DMS 273 (cell line): ENCODE measurements around the gene PLIN4.
"Not testable (repeated sequence)": the region's sequence is repeated elsewhere in the genome, so short reads cannot be mapped to it uniquely, and the experiment has no call there.

Experiments used
- DNase-seq: peaks from one replicate; lab custom pipeline; 2025; ENCODE audit not compliant: unreplicated experiment; lab: John Stamatoyannopoulos, UW

Gene PLIN4

DNA sequence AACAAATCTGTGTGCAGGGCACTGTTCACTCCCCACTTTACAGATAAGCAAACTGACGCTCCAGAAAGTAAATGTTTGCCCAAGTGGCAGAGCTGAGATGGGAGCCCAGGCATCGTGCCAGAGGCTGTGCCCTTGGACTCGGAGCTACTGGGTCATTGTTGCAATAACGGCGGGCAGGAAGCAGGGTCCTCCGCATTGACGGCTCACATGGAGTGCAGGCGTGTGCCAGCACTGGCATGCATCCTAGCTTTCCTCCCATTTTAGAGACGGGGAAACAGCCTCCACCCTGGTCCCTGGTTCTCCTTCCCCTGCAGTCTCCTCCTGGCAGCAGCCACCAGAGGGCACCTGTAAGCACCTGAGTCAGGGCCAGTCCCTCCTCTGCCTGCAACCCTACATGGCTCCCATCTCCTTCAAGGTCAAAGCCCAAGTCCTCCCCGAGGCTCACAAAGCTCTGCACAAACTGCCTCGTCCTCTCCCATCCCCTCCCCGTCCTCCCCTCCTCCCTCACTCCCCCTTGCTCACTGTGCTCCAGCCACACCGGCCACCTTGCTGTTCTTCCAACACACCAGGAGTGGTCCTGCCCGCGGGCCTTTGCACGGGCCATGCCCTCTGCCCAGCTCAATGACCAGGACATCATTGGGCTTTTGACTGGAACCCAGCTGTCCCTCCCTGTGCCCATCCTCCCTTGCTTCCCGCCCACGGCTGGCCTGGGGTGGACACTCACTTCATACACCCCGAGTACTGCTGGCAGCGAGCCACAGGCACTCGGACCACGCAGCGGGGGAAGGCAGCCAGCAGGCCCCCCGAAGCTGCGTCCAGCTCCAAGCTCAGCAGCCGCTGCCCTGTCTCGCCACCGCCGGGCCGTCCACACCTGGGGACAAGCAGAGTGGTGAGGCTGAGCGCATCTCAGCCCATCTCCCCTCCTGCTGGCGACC is 29.3 kb upstream of the PLIN4 start:
- peak; percentile 52 for DNase-seq

DNA sequence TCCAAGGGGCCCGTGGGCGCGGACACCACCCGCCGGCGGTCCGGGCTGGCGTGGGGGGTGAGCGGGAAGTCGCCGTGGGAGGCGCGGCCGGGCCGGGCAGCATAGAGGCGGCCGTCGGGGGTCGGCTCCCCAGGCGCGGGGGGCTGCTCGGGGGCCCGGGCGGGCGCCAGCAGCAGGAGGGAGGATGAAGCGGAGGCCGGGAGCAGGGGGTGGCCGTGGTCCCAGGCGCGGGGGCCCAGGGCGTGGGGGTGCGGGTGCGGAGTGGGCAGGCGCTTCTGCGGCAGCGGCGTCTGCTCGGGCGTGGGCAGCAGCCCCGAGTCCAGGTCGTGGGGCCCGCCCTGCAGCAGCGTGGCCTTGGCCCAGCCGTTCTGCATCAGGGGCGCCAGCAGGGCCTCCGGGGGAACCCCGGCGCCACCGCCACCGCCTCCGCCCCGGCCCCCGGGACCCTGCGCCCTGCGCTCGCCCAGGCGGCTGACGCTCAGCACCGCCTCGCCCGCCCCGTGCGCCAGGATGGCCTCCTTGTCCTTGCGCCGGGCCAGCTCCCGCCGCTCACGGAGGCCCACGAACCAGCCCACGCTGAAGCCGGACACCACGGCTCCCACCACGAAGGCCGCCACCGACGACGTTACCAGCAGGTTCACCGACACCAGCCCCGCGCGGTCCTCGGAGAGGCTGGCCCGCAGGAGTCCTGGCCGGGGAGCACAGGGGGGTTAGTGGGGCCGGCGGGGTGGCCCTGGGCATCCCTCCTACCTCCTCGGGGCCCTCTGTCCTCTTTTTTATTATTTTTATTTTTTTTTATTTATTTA is 25.8 kb upstream of the PLIN4 start:
- no peak for DNase-seq

DNA sequence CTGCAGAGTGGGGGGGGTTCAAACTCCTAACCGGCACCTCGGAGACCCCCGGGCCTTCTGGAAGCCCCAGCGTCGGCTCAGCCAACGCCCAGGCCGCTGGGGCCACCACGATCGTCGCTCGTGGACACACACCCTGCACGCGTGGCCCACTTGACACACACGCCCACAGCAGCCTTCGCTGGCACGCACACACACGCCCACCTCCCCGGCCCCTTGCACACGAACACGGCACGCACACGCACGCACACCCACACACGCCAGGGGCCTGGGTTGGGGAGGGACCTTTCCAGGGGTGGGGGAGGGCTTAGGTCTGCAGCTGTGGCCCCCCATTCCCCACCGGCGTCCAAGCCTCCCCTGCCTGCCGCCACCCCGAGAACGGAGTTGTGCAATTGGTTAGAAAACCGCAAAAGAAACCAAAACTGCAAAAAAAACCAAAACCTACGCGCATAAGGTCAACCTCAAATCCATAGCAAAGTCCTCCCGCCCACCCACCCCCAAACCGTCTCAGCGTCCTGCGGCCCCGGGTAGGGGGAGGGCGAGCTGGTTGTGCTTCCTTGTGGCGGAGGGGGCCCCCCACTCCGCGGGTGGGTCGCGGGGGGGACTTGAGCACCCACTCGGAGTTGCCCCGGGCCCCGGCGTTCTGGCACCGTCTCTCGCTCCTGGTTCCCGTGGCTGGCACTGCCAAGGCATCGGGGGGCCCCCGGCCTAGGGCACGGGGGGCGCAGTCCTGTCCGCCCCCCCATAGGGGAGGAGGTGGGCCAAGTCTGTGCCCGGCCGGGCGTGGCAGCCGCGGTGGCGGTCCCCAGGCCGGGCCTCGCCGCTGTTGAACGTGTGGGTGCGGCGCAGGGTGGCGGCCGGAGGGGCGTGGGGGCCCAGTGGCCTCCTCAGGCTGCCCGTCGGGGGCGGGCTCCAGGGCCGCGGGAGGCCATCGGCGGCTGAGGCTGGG is 24.9 kb upstream of the PLIN4 start:
- no peak for DNase-seq

DNA sequence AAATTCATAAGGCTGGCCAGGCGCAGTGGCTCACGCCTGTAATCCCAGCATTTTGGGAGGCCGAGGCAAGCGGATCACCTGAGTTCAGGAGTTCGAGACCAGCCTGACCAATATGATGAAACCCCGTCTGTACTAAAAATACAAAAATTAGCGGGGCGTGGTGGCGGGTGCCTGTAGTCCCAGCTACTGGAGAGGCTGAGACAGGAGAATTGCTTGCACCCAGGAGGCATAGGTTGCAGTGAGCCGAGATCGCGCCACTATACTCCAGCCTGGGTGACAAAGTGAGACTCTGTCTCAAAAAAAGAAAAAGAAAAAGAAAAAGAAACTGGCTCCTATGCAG is 23.5 kb upstream of the PLIN4 start:
- DNase-seq: not testable (repeated sequence)

DNA sequence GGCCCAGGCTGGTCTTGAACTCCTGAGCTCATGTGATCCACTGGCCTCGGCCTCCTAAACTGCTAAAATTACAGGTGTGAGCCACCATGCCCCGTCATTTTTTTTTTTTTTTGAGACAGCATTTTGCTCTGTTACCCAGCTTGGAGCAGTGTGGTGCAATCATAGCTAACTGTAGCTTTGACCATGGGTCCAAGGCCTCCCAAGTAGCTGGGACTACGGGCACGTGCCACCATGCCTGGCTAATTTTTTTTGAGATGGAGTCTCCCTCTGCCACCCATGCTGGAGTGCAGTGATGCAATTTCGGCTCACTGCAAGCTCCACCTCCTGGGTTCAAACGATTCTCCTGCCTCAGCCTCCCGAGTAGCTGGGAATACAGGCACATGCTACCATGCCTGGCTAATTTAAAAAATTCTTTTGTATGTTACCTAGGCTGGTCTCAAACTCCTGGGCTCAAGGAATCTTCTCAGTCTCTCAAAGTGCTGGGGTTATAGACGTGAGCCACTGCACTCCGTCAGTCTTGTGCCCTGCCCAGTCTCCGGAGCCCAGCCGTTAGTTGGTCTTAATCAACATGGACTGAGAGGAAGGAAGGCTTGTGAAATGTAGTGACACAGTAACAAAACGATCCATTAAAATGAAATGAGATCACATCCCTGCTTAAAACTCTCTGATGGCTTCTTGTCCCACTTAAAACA is 23.0 kb upstream of the PLIN4 start:
- DNase-seq: no peak

DNA sequence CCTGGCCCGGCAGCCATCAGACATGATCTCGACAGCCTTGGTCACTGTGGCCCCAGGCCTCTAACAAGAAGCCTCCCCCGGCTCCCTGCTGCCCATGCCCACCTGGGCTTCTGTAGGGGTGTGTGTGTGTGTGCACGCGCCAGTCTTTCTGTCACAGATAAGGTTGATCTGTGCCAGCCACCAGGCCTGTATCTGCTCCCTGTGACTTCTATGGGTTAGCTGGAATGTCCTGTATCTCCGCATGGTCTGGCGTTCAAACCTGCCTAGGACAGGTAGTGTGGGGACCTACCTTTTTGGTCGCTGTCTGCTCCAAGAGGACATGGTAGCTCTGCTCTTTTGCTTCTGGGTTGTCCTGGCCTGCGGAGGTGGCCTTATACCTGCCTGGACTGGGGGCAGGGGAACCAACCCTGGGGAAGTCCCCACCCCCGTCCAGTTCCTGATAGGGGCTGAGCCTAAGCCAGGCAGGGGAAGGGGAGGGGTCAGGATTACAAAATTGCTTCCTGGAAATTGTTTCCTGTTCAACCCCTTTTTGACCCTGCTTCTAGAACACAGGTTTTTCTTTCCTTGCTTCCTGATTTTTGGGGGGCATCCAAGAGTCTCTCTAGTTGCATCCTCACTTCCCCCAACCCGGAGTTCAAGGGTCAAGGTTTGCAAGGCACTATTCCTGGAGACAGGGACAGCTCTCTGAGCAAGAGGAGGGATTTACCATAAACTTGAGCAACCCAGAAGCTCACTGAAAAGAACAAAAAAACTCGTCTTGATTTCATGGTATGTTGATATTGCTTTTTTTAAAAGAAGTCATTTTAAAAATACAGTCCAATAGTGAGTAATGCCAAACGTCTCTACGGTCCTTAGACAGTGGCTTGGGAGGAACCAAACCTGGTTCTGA is 21.7 kb upstream of the PLIN4 start, which contains the start of gene LRG1:
LRG1 (minus strand) TSS at position 344 of the 889 bp plus-strand sequence; CDS start at position 321, 23 bp downstream.
- no peak for DNase-seq

DNA sequence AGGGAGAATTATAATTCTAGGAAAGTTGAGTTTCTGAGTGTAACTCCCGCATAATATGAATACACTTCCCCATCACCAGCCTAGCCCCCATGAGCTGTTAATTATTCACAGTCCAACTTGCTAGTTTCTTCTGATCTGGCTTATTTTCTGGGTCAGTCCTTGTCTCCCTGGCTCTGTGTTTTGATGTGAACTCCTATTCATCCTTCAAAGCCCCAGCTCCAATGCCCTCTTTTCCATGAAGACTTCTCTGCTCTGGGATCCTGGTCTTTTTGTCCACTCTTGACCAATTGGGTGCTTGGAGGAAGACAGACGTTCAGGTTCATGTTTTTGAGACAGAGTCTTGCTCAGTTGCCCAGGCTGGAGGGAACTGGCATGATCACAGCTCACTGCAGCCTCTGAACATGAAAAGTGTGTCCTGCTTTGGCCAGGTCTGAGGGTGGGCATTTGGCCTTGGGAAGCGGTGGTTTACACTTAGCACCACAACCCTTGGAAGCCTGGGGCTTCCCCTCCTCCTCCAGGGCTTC is 20.9 kb upstream of the PLIN4 start:
- no peak for DNase-seq

DNA sequence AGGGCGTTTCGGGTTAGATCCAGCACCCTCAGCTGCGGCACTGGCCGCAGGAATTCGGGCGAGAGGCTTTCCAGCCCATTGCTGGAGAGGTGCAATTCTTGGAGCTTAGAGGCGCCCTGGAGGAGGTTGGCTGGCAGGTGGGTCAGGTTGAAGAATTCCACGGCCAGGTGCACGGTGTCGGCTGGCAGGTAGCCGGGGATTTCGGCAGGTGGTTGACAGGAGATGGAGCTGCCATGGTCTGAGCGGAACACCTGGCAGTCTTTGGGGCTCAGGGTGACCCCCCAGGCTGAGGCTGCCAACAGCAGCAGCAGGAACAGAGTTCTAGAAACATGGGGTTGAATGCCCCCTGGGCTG is 20.3 kb upstream of the PLIN4 start:
- DNase-seq: no peak

DNA sequence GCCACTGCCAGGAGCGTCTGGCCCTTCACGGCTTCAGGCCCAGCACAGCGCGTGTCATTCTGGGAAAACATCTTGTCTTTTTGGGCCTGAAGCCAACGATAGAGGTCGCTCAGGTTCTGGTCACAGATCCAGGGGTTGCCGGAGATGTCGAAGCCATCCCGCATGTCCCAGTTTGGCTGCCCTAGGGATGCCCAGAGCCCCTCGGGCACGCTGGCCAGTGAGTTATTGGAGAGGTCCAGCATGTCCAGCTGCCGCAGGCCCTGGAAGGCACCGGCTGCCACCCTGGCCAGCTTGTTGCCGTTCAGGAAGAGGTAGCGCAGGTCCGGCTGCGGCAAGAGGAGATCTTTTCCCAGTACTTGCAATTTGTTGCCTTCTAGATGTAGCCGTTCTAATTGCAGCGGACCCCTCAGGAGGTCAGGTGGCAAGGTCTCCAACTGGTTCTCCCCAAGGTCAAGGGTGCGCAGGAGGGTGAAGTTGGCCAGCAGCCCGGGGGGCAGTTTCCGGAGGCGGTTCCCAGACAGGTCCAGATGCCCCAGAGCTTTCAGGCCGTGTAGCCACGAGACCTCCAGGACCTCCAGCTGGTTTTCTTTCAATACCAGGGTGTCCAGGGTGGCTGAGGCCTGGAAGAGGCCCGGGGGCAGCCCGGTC is 19.8 kb upstream of the PLIN4 start:
- peak; percentile 70 for DNase-seq

DNA sequence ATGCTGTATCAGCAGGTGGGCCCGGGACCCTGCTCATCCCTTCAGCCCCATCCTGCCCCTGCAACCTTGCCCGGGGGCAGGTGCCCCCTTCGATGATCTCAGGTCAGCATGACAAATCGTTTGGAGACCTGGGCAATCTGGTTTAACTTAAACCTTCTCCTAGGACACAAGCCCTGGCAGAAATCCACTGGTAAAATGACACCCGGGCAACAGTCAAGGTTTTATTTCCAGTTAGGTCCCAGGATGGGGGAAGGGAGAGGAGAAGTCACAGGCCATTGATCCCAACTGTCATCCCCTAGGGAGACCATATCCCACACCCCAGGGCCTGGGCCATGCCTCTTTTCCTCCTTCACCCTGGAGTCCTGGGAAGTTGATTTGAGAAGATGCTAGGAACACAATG is 18.5 kb upstream of the PLIN4 start:
- peak; percentile 38 for DNase-seq

DNA sequence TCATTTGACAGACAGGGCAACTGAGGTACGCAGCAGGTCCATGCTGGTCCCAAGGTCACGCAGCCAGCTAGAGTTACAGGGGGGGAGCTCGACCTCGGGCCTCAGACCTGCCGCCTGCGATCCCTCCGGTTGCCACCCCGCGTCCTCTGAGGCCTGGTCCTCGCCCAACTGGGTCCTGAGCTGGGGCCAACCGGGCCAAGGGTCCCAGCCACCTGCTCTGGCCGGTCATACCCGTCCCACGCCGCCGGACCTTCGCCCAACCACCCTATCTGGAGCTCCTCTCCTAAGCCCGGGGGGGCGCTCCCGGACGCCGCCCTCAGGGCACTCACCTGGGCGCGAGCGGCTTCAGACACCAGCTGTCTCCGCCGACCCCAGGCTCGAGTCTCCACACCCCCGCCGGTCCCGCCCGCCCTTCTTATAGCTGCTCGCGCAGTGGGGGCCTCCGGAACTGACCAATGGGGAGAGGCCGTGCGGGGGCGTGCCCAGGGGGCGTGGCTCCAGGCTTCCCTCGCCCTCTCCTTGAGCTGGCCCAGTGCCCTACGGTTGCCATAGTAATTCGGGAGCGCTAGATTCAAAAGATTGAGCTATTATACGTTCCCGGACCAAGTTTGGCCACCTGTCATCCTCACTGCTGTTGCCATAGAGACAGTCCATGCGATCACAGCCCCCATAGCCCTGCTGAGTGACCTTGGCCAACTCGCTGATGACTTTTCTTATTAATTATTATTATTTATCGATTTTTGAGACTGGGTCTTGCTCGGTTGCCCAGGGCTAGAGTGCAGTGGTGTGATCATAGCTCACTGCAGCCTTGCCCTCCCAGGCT is 16.8 kb upstream of the PLIN4 start, which contains the start of gene PLIN5:
PLIN5 (minus strand) TSS at position 389 of the 823 bp plus-strand sequence. CDS start 1,150 bp downstream, outside the sequence.
- DNase-seq: peak; percentile 98

DNA sequence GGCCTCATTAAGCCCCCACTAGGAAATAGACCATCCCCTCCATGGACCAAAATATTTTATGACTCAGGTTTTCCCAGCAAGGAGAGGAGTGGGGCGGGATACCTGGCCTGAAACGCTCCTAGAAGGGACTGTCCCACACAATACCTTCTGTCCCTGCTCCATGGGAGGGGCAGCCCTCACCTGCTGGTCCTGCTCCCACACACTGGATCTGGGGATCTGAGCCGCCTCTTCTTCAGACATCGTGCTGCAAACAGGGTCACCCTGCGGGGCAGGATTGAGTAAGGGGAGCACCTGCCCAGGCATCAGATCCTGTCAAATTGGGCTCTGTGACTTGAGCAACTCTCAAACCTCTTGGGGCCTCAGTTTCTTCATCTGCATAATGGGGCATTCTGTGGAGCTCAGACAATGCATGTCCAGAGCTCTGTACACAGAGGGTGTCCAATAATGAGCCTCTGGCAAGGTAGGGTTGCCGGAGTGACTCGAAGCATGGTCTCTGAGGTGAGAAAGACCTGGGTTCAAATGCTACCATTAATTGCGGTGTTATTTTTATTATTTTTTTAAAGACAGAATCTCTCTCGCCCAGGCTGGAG is 15.6 kb upstream of the PLIN4 start:
- DNase-seq: no peak

DNA sequence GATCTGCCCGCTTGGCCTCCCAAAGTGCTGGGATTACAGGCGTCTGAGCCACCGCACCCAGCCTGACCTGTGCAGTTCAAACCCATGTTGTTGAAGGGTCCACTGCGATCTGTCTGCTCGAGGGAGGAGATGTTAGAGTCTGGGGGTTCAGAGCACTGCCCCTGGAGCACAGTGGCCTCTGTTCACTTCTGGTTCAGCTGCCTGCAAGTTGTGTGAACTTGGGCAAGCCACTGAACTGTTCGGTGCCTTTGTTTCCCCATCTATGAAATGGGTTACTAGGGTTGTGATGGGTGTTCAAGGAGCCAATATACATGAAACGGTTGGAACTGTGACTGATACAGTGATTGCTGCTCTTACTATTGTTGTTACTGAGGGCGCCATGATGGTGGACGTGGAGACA is 15.0 kb upstream of the PLIN4 start:
- DNase-seq: no peak

DNA sequence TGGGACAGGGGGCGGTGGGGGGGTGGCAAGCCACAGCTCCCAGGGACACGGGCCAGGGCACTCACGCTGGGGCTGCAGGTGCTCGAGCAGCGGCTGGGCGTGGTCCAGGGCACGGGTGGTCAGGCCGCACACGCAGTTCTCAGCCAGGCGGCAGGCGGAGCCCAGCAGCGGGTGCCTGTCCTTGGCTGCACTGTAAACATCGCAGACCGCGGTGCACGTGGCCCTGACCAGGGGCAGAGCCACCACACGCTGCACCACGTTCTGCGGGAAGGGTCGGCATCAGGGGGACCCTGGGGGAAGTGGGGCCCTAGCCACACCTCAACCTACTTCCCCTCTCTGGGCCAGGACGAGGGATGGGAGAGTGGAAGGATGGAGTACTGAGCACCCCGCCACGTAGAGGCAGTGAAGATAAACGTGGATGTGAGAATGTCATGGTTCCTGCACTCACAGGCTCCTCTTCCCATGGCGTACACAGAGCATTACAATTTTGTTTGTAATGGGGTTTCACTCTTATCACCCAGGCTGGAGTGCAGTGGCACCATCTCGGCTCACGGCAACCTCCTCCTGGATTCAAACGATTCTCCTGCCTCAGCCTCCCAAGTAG is 13.4 kb upstream of the PLIN4 start:
- DNase-seq: no peak

DNA sequence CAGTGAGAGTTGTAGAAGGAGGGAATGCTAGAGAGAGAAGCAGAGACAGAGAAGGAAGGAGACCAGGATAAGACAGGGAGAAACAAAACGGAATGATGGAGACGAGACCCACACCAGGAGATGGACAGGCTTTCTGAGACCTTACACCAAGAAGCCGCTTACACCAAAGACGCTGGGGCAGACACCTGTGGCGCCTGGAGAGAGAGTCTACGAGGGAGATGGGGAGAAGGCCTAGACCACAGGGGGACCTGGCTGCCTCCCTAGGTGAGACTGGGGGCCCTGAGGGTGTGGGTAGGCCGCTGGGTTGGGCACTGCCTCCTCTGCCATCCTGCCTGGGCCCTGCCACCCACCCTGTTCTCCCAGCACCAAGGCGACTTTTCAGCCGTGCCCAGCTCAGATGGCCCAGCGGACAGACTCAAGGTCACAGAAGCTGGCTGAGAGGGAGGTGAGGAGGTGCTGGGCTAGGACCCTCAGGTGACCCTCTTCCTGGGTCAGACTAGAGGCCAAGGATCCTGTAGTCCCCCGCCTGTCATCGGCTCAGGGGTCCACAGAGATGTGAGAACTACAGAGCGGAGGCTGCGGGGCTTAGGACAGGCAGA is 11.7 kb upstream of the PLIN4 start:
- DNase-seq: no peak

DNA sequence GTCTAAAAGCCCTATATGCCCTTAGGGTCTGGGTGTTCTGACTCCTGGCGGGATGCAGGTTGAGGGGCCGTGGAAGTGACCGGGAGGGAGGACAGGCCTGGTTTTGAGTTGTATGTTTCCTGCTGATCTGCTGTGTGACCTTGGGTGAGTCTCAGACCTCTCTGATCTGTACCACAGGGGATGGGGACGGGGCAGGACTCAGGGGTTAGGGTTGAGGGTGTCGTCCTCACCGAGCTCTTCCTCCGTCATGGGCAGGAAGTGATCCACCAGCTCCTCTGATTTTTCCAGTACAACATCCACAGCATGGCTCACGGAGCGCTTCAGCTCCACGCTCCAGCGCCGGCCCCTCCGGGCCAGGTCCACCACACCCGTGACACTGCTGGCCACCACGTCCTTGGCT is 10.6 kb upstream of the PLIN4 start:
- no peak for DNase-seq

DNA sequence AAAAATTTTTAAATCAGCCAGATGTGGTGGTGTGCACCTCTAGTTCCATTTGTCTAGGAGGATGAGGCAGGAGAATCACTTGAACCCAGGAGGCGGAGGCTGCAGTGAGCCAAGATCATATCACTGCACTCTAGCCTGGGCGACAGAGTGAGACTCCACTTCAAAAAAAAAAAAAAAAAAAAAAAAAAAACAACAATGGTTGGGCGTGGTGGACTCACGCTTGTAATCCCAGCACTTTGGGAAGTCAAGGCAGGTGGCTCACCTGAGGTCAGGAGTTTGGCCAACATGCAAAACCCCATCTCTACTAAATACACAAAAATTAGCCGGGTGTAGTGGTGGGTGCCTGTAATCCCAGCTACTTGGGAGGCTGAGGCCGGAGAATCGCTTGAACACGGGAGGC is 9.1 kb upstream of the PLIN4 start:
- not testable (repeated sequence) for DNase-seq
